Femur (tissue), 1 donor: ENCODE data around the gene MTO1.
A peak's percentile ranks its signal among the peaks of the same experiment; 100 is the strongest.
"Not testable (repeated sequence)": the region's sequence is repeated elsewhere in the genome, so short reads cannot be mapped to it uniquely, and the experiment has no call there.

Source experiments
- DNase-seq: peaks from one replicate; pipeline ENCODE4 v3.0.0-alpha.2; 2017

The MTO1 gene, protein sequence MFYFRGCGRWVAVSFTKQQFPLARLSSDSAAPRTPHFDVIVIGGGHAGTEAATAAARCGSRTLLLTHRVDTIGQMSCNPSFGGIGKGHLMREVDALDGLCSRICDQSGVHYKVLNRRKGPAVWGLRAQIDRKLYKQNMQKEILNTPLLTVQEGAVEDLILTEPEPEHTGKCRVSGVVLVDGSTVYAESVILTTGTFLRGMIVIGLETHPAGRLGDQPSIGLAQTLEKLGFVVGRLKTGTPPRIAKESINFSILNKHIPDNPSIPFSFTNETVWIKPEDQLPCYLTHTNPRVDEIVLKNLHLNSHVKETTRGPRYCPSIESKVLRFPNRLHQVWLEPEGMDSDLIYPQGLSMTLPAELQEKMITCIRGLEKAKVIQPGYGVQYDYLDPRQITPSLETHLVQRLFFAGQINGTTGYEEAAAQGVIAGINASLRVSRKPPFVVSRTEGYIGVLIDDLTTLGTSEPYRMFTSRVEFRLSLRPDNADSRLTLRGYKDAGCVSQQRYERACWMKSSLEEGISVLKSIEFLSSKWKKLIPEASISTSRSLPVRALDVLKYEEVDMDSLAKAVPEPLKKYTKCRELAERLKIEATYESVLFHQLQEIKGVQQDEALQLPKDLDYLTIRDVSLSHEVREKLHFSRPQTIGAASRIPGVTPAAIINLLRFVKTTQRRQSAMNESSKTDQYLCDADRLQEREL

DNA sequence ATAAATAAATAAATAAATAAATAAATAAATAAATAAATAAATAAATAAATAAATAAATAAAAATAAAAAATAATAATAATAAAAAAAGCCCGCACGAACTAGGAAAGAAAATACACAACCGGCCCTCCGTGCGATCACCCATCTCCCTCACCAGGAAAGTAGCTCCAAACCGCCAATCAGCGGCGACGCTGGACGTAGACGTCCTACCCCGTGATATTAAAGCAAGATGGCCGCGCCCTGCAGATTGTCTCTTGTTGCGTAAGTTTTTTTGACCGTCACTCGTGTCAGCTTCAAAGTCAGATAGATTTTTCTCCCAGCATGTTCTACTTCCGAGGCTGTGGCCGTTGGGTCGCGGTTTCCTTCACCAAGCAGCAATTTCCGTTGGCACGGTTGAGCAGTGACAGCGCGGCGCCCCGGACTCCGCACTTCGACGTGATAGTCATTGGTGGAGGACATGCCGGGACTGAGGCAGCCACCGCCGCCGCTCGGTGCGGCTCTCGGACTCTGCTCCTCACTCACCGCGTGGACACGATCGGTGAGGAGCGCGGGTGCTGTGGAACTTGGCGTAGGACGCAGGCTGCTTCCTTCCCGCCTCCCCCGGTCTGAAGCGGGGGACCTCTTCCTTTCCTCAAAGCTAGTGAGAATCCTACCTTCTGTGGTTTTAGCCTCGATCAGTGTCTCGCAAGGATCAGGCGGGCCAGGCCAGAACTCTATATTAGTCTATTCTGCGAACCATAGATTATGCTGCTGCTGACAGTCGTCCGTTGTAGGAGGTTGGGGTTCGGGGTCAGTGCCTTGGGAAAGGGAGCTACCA is at the start of gene MTO1:
Gene MTO1, plus strand, starts transcription at position 201 of the 814 bp plus-strand sequence. Its CDS starts 118 bp downstream, at position 319.
- DNase-seq = peak; percentile 94

GRCh38 chr6:73413102-73413501 is 48.4 kb upstream of the MTO1 start:
- no peak for DNase-seq

- no peak for DNase-seq
These were observed 43.3 kb upstream of the MTO1 start for GRCh38 chr6:73418081-73418741.

- DNase-seq = no peak
These were observed 40.0 kb upstream of the MTO1 start for GRCh38 chr6:73421534-73421933.

- DNase-seq = no peak
These were observed 26.3 kb upstream of the MTO1 start for GRCh38 chr6:73435236-73435635.

- no peak for DNase-seq
These were observed 18.0 kb upstream of the MTO1 start for GRCh38 chr6:73443555-73443954.

- peak; percentile 72 for DNase-seq
These were observed 10.1 kb upstream of the MTO1 start for GRCh38 chr6:73451223-73452106.

- peak; percentile 89 for DNase-seq
These were observed 9.5 kb upstream of the MTO1 start, which contains the start of gene CGAS for GRCh38 chr6:73452107-73452461. CGAS (minus strand) TSS chr6:73452297; CDS start chr6:73452181, 116 bp downstream.

DNA sequence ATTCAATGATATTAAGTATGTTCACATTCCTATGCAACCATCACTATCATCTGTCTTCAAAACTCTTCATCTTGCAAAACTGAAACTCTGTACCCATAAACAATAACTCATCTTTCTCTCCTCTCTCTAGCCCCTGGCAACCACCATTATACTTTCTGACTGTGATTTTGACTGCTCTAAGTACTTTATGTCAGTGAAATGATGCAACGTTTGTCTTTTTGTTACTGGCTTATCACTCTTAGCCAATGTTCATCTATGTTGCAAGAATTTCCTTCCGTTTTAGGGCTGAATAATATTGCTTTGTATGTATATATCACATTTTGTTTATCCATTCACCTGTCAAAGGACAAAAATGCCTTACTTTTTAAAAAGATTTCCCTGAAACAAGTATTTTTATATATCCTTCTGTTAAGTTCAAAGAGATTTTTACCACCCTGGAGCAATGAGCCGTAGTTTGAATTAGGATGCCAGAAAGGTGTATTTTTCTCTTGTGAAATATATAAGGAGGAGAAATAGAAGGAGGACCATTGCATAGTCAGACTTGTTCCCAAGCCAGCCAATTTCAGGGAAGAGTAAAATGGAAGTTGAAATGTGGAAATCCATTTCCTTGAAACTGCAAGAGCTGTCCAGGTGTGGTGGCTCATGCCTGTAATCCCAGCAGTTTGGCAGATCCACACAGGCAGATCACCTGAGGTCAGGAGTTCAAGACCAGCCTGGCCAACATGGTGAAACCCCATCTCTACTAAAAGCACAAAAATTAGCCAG is 5.5 kb upstream of the MTO1 start:
- no peak for DNase-seq

DNA sequence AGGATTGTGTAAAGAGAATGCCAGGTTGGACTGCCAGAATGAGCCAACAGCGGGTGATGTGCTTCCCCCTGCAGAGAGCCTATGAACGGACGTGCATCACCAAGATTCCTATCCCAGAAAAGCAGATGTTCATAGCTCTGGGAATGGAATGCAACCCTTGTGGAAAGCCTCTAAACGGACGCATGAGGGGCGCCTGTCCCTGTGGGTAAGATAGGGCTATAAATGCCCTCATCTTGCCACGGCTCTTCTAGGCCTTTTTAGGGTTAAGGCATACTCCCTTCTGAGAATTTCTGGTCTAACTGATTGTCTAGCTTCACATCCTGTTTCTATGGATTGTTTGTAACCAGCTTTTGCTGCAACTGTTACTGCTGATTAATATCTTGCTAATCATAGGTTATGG is 2.1 kb upstream of the MTO1 start:
- not testable (repeated sequence) for DNase-seq

DNA sequence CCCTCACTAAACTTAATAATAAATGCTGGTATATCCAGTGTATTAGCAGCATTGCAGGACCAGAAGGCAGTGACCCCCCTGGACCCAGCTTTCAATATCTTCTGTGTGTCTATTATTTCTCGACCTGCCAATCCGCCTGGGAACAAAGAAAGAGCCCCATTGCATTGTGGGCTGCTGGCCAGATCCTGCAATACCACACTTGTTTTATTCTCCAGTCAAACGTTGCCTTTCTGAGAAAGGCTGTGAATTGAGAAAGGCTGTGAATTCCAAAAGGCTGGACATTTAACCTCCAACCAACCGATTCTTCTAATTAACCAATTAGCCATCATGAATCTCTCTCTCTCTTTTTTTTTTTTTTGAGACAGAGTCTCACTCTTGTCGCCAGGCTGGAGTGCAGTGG is 1.5 kb upstream of the MTO1 start:
- no peak for DNase-seq

- DNase-seq = no peak
These were observed 10.3 kb downstream of the MTO1 start for GRCh38 chr6:73471686-73472290.

DNA sequence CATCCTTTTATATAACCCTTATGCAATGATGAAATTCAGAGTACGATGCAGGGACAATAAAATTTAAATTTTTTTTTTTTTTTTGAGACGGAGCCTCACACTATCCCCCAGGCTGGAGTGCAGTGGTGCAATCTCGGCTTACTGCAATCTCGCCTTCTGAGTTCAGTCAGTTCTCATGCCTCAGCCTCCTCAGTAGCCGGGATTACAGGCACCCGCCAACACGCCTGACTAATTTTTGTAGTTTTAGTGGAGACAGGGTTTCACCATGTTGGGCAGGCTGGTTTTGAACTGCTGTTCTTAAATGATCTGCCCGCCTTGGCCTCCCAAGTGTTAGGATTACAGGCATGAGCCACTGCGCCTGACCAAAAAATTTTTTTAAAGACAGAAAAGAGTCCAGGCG is 15.2 kb downstream of the MTO1 start:
- no peak for DNase-seq

- no peak for DNase-seq
These were observed 15.9 kb downstream of the MTO1 start for GRCh38 chr6:73477407-73477806.

GRCh38 chr6:73481969-73482368 is 20.4 kb downstream of the MTO1 start:
- DNase-seq = no peak

GRCh38 chr6:73484438-73484837 is 22.9 kb downstream of the MTO1 start:
- no peak for DNase-seq

- no peak for DNase-seq
These were observed 25.9 kb downstream of the MTO1 start for GRCh38 chr6:73487473-73487872.

DNA sequence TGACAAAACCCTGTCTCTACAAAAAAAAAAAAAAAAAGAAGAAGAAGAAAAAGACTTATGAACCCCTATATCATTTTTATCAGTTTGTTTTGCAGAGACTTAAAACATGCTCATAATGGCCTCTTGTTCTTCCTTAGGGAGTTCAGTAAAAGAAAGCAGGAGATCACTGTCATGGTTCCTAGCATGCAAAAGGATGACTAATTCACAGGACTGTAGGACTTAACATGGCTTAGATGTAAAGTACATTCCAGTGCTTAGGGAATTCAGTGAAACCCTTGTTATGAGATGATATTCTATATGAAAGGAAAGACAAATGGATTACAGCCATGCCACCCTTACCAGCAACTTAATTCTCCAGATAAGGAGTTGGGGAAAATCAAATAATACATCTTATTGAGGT is 29.8 kb downstream of the MTO1 start:
- no peak for DNase-seq

GRCh38 chr6:73497915-73498314 is 36.4 kb downstream of the MTO1 start:
- no peak for DNase-seq

DNA sequence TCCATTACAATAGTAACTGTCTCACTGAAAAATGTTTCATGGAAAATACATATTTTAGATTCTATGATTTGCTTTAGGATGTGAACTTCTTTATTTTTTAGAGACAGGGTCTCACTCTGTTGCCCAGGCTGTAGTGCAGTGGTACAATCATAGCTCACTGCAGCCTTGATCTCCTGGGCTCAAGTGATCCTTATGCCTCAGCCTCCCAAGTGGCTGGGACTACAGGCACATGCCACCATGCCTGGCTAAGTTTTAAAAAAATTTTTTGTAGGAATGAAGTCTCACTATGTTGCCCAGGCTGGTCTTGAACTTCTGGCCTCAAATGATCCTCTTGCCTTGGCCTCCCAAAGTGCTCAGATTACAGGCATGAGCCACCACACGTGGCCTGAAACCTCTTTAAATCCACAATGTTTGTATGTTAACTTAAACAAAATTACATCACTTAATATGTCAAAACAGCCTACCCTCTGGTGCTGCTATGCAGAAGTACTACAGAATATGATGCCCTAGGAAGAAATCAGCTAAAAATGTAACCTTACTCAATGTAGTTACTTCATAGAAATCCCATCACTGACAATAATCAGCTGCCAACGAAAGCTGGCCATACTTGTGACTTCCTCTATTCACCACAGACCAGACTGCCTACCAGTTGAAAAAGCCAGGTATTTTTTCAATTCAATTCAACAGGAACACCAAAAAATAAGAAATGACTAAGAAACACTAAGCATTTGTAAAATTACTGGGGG is 41.7 kb downstream of the MTO1 start:
- DNase-seq = no peak
